Liver (tissue), 9 donors: ENCODE results near the gene UBAP2. TPM values are rescaled to one million over a fixed set of nuclear protein-coding genes. Genes with fewer than 3 reads are reported as not detected.

Experiments
- DNase-seq: peaks from one replicate; pipeline ENCODE4 v3.0.0-alpha.2; 2017; ENCODE audit warnings: low spot score
- H3K27ac ChIP-seq, 2 donors: one replicate each; pipeline ENCODE4 v1.7.0; 2013; ENCODE audit warnings: inconsistent platforms in 2 of 2, low read length in 2 of 2, control low read depth in 1 of 2, low read depth in 1 of 2, mild to moderate bottlenecking in 1 of 2
- H3K27me3 ChIP-seq, 4 donors: one replicate each; pipeline versions ENCODE4 v1.6.1 to v1.7.0; 2013; ENCODE audit warnings: low read length in 3 of 4, inconsistent platforms in 1 of 4, mild to moderate bottlenecking in 1 of 4, moderate library complexity in 1 of 4; ENCODE audit not compliant: control insufficient read depth in 4 of 4, insufficient read depth in 4 of 4
- H3K36me3 ChIP-seq, 4 donors: one replicate each; pipeline versions ENCODE4 v1.6.1 to v1.7.0; 2013; ENCODE audit warnings: low read length in 3 of 4, mild to moderate bottlenecking in 3 of 4, low read depth in 1 of 4, moderate library complexity in 1 of 4; ENCODE audit not compliant: control insufficient read depth in 4 of 4, insufficient read depth in 3 of 4
- H3K4me1 ChIP-seq, 4 donors: one replicate each; pipeline versions ENCODE4 v1.6.1 to v1.7.0; 2013; ENCODE audit warnings: low read length in 3 of 4, mild to moderate bottlenecking in 3 of 4, moderate library complexity in 1 of 4; ENCODE audit not compliant: control insufficient read depth in 4 of 4, insufficient read depth in 4 of 4
- H3K4me3 ChIP-seq, 3 donors: one replicate each; pipeline versions ENCODE4 v1.6.1 to v1.7.0; 2013; ENCODE audit warnings: low read length in 3 of 3, control low read depth in 1 of 3, low read depth in 1 of 3, mild to moderate bottlenecking in 1 of 3
- H3K9ac ChIP-seq, 2 donors: one replicate each; pipeline ENCODE4 v1.7.0; 2013; ENCODE audit warnings: low read length in 2 of 2, mild to moderate bottlenecking in 2 of 2, moderate library complexity in 2 of 2, control low read depth in 1 of 2, low read depth in 1 of 2
- H3K9me3 ChIP-seq, 4 donors: one replicate each; pipeline versions ENCODE4 v1.6.1 to v1.7.0; 2013; ENCODE audit warnings: low read length in 3 of 4; ENCODE audit not compliant: control insufficient read depth in 4 of 4
- EGR1 ChIP-seq, 2 donors: IDR thresholded peaks; 2 replicates each; pipeline ENCODE4 v1.6.1; 2016 to 2018; ENCODE audit warnings: antibody characterized with exemption in 2 of 2, low read depth in 2 of 2
- FOXA1 ChIP-seq: IDR thresholded peaks from 2 replicates; pipeline ENCODE4 v1.6.1; 2016; ENCODE audit warnings: antibody characterized with exemption
- GABPA ChIP-seq, 2 donors: IDR thresholded peaks in 1 of 2; conservative IDR thresholded peaks in 1 of 2; 2 replicates each; pipeline ENCODE4 v1.6.1; 2016; ENCODE audit warnings: antibody characterized with exemption in 2 of 2, mild to moderate bottlenecking in 1 of 2, moderate library complexity in 1 of 2
- HNF4A ChIP-seq, 2 donors: conservative IDR thresholded peaks; 2 replicates each; pipeline ENCODE4 v1.6.1; 2016; ENCODE audit warnings: antibody characterized with exemption in 2 of 2, mild to moderate bottlenecking in 2 of 2
- HNF4G ChIP-seq: IDR thresholded peaks from 2 replicates; pipeline ENCODE4 v1.6.1; 2016; ENCODE audit warnings: antibody characterized with exemption
- JUND ChIP-seq, 2 donors: IDR thresholded peaks; 2 replicates each; pipeline ENCODE4 v1.6.1; 2016; ENCODE audit warnings: antibody characterized with exemption in 2 of 2
- NR2F2 ChIP-seq: IDR thresholded peaks from 2 replicates; pipeline ENCODE4 v1.6.1; 2016; ENCODE audit warnings: antibody characterized with exemption
- RAD21 ChIP-seq, 2 donors: IDR thresholded peaks; 2 replicates each; pipeline ENCODE4 v1.6.1; 2016; ENCODE audit warnings: antibody characterized with exemption in 2 of 2, mild to moderate bottlenecking in 2 of 2
- RXRA ChIP-seq, 2 donors: IDR thresholded peaks; 2 replicates each; pipeline ENCODE4 v1.6.1; 2017 to 2018; ENCODE audit warnings: antibody characterized with exemption in 2 of 2, mild to moderate bottlenecking in 1 of 2
- SP1 ChIP-seq: IDR thresholded peaks from 2 replicates; pipeline ENCODE4 v1.6.1; 2018; ENCODE audit warnings: antibody characterized with exemption, mild to moderate bottlenecking
- TAF1 ChIP-seq: conservative IDR thresholded peaks from 2 replicates; pipeline ENCODE4 v1.6.1; 2016; ENCODE audit warnings: antibody characterized with exemption, mild to moderate bottlenecking
- YY1 ChIP-seq: IDR thresholded peaks from 2 replicates; pipeline ENCODE4 v1.6.1; 2016; ENCODE audit warnings: antibody characterized with exemption, mild to moderate bottlenecking
- WGBS: extraction: QIAGEN DNeasy Blood & Tissue Kit; methylation state at CpG from one replicate; pipeline ENCODE4 v1.1.7; 2013; 5-methylcytosine and 5-hydroxymethylcytosine counted together
- polyA plus RNA-seq, 2 donors: library from polyadenylated mRNA; stranded (reverse) in 1 of 2; unstranded in 1 of 2; fragments of 200-250 nt in 1 of 2; fragments of >200 nt in 1 of 2; fragmentation: Nextera tagmentation in 1 of 2; extraction: Ambion mirVana in 1 of 2; gene quantifications; one replicate each; pipeline versions ENCODE4 v1.2.1 to v1.2.3, GENCODE V29; 2013 to 2015
- total RNA-seq, 2 donors: library from RNA; depleted of rRNA; stranded (reverse); fragments of >200 nt; gene quantifications; one replicate each; pipeline ENCODE4 v1.2.3, GENCODE V29; 2014
- TF ChIP-seq, protein P1 (sequence below): IDR thresholded peaks from 2 replicates; pipeline ENCODE4 v1.6.1; 2016; ENCODE audit warnings: antibody characterized with exemption, mild to moderate bottlenecking
- TF ChIP-seq, protein P2 (sequence below): fragments of 150-350 bp; IDR thresholded peaks from 2 replicates; pipeline ENCODE4 v1.5.1; 2017; ENCODE audit warnings: improper control_type of control experiment, low read depth, low read length; ENCODE audit not compliant: missing input control
- TF ChIP-seq, protein P3 (sequence below): IDR thresholded peaks from 2 replicates; pipeline ENCODE4 v1.6.1; 2016; ENCODE audit warnings: antibody characterized with exemption
- TF ChIP-seq, protein P4 (sequence below): IDR thresholded peaks from 2 replicates; pipeline ENCODE4 v1.6.1; 2016; ENCODE audit warnings: antibody characterized with exemption
- donor health status: healthy.
- donor health status: healthy.
- donor health status: healthy.
- donor health status: healthy.
- donor health status: healthy.

UBAP2 gene
- total and polyA plus RNA-seq, 4 donors, result 5.4 to 12.6 (median 8.3) TPM

DNA sequence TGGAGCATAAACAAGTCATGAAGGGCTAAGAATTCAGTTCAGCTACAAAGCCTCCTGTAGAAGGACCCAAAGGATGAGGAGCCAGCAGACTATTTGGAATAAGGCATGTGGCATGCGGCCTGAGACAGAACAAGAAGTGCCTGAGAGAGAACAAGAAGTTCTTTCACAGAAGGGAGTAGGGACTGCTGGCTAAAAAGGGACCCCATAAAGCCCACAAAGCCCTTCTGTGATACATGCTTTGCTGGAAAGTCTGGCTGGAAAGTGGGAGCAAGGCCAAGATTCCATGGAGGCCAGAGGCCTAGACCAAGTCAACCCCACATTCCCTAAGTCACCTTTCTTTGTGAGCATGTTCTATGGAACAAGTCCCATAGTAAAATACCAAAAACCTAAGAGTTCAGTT lies 35.9 kb upstream of the UBAP2 start:
- H3K9me3 ChIP-seq, result no peaks in the 10 kb centered on the region
- no peak for DNase-seq
- no peak overlapping the region for H3K27ac ChIP-seq
- no peaks in the 10 kb centered on the region for H3K4me1 ChIP-seq
- peak; percentile 42 for TF ChIP-seq SP1
- TF ChIP-seq, protein P1, sequence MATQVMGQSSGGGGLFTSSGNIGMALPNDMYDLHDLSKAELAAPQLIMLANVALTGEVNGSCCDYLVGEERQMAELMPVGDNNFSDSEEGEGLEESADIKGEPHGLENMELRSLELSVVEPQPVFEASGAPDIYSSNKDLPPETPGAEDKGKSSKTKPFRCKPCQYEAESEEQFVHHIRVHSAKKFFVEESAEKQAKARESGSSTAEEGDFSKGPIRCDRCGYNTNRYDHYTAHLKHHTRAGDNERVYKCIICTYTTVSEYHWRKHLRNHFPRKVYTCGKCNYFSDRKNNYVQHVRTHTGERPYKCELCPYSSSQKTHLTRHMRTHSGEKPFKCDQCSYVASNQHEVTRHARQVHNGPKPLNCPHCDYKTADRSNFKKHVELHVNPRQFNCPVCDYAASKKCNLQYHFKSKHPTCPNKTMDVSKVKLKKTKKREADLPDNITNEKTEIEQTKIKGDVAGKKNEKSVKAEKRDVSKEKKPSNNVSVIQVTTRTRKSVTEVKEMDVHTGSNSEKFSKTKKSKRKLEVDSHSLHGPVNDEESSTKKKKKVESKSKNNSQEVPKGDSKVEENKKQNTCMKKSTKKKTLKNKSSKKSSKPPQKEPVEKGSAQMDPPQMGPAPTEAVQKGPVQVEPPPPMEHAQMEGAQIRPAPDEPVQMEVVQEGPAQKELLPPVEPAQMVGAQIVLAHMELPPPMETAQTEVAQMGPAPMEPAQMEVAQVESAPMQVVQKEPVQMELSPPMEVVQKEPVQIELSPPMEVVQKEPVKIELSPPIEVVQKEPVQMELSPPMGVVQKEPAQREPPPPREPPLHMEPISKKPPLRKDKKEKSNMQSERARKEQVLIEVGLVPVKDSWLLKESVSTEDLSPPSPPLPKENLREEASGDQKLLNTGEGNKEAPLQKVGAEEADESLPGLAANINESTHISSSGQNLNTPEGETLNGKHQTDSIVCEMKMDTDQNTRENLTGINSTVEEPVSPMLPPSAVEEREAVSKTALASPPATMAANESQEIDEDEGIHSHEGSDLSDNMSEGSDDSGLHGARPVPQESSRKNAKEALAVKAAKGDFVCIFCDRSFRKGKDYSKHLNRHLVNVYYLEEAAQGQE, result no peak
- peak; percentile 73 for TF ChIP-seq NR2F2
- TF ChIP-seq EGR1 (IDR thresholded peaks at IDR 0.05; ENCODE audit: low read depth in 2 of 2), result no peak
- TF ChIP-seq RXRA (IDR thresholded peaks at IDR 0.05), result no peak
- TF ChIP-seq YY1, result no peak
- TF ChIP-seq RAD21 (IDR thresholded peaks at IDR 0.05), result no peak
- no peak for TF ChIP-seq HNF4A (conservative IDR thresholded peaks at IDR 0.05)
- TF ChIP-seq HNF4G, result no peak
- TF ChIP-seq, protein P2, sequence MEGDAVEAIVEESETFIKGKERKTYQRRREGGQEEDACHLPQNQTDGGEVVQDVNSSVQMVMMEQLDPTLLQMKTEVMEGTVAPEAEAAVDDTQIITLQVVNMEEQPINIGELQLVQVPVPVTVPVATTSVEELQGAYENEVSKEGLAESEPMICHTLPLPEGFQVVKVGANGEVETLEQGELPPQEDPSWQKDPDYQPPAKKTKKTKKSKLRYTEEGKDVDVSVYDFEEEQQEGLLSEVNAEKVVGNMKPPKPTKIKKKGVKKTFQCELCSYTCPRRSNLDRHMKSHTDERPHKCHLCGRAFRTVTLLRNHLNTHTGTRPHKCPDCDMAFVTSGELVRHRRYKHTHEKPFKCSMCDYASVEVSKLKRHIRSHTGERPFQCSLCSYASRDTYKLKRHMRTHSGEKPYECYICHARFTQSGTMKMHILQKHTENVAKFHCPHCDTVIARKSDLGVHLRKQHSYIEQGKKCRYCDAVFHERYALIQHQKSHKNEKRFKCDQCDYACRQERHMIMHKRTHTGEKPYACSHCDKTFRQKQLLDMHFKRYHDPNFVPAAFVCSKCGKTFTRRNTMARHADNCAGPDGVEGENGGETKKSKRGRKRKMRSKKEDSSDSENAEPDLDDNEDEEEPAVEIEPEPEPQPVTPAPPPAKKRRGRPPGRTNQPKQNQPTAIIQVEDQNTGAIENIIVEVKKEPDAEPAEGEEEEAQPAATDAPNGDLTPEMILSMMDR, result no peak
- TF ChIP-seq GABPA (IDR thresholded peaks at IDR 0.05 in 1 of 2, conservative IDR thresholded peaks at IDR 0.05 in 1 of 2), result no peak
- TF ChIP-seq TAF1, result no peak
- no peak for TF ChIP-seq JUND (IDR thresholded peaks at IDR 0.05)
- no peak for TF ChIP-seq FOXA1
- TF ChIP-seq, protein P3, sequence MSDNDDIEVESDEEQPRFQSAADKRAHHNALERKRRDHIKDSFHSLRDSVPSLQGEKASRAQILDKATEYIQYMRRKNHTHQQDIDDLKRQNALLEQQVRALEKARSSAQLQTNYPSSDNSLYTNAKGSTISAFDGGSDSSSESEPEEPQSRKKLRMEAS, result no peak
- TF ChIP-seq, protein P4, sequence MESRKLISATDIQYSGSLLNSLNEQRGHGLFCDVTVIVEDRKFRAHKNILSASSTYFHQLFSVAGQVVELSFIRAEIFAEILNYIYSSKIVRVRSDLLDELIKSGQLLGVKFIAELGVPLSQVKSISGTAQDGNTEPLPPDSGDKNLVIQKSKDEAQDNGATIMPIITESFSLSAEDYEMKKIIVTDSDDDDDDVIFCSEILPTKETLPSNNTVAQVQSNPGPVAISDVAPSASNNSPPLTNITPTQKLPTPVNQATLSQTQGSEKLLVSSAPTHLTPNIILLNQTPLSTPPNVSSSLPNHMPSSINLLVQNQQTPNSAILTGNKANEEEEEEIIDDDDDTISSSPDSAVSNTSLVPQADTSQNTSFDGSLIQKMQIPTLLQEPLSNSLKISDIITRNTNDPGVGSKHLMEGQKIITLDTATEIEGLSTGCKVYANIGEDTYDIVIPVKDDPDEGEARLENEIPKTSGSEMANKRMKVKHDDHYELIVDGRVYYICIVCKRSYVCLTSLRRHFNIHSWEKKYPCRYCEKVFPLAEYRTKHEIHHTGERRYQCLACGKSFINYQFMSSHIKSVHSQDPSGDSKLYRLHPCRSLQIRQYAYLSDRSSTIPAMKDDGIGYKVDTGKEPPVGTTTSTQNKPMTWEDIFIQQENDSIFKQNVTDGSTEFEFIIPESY, result no peak
- no peak overlapping the region for H3K9ac ChIP-seq
- no peaks in the 10 kb centered on the region for H3K27me3 ChIP-seq
- no peak overlapping the region for H3K4me3 ChIP-seq
- 81% methylated on average over 1 of the region's 1 CpG for WGBS
- peaks cover 11 to 37% (median 31%) of the 10 kb centered on the region in 4 donors for H3K36me3 ChIP-seq

DNA sequence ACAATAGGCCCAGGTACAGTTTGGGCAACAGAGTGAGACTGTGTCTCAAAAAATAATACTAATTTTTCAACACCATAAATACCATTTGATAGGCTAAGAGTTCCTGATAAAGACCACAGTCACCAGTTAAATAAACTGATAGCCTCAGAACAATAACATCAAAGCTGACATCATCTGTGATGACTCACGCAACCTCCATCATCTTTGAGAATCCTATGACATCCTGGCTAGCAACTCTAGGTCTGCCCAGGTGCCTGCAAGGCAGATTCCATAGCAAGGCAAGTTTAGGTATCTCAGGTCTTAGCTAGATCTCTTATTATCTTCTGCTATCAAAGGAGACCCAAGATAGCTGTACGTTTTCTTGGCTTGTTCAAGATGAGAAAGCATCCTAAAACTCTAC lies 30.5 kb upstream of the UBAP2 start:
- Histone ChIP-seq H3K9me3 (no peaks in the 10 kb centered on the region), H3K36me3 (no peaks in the 10 kb centered on the region), H3K27me3 (no peaks in the 10 kb centered on the region), H3K27ac (no peak overlapping the region), H3K4me3 (no peak overlapping the region), H3K9ac (no peak overlapping the region), H3K4me1 (peaks cover 0 to 1% (median 0%) of the 10 kb centered on the region in 4 donors)
- TF ChIP-seq JUND (IDR thresholded peaks at IDR 0.05) (no peak), RAD21 (IDR thresholded peaks at IDR 0.05) (no peak), HNF4G (no peak), TAF1 (no peak), EGR1 (IDR thresholded peaks at IDR 0.05; ENCODE audit: low read depth in 2 of 2) (no peak), YY1 (no peak)
- TF ChIP-seq, protein P2, result no peak
- 86% methylated on average over 2 of the region's 2 CpGs for WGBS
- DNase-seq, result no peak
